IMR-90 (cell line): ENCODE measurements around the gene NCKAP5L. TPM values are rescaled to one million over a fixed set of nuclear protein-coding genes. Genes with fewer than 3 reads are reported as not detected.

Experiments
- ATAC-seq: fragments of 200-7000 bp; cut with Tn5 transposase; 2 replicates; pipeline ENCODE4 v1.9.1; 2020; ENCODE audit warnings: low read depth, mild to moderate bottlenecking, moderate library complexity
- BruUV-seq: library from RNA; stranded (reverse); fragments of 400-500 nt; replicated peaks from 2 replicates; lab custom pipeline; 2021; lab: Mats Ljungman, UMichigan
- CTCF ChIA-PET: fragments of 300-600 bp; formaldehyde crosslinking; extraction: SDS; loops from one replicate; lab custom pipeline; 2021; ENCODE audit warnings: antibody characterized with exemption; lab: Yijun Ruan, JAX
- POLR2A ChIA-PET: fragments of 300-600 bp; sonication (Branson Sonifier 250); formaldehyde crosslinking; loops from one replicate; lab custom pipeline; 2022; ENCODE audit warnings: antibody characterized with exemption; ENCODE audit not compliant: unreplicated experiment; lab: Charles Lee
- DNase-seq: peaks from one replicate; pipeline ENCODE4 v3.0.0; 2013
- H2AFZ ChIP-seq: replicated peaks from 2 replicates; pipeline ENCODE3; 2013; ENCODE audit warnings: low read length, mild to moderate bottlenecking; ENCODE audit not compliant: poor library complexity
- H2AK5ac ChIP-seq: 2 replicates; pipeline ENCODE4 v1.6.1; 2013; ENCODE audit warnings: low read depth, low read length, inconsistent platforms
- H2AK9ac ChIP-seq: replicated peaks from 2 replicates; pipeline ENCODE3; 2013; ENCODE audit warnings: mild to moderate bottlenecking, low read depth, low read length, moderate library complexity; ENCODE audit not compliant: poor library complexity
- H2BK120ac ChIP-seq: 2 replicates; pipeline ENCODE4 v1.6.1; 2013; ENCODE audit warnings: low read depth, low read length, inconsistent platforms
- H2BK15ac ChIP-seq: 3 replicates; pipeline ENCODE4 v1.6.1; 2013; ENCODE audit warnings: low read depth, low read length, inconsistent platforms
- H2BK20ac ChIP-seq: 2 replicates; pipeline ENCODE4 v1.6.1; 2013; ENCODE audit warnings: low read depth, mild to moderate bottlenecking, inconsistent platforms, low read length, moderate library complexity
- H2BK5ac ChIP-seq: 2 replicates; pipeline ENCODE4 v1.6.1; 2013; ENCODE audit warnings: mild to moderate bottlenecking, low read depth, low read length, inconsistent platforms; ENCODE audit not compliant: poor library complexity, severe bottlenecking
- H3K14ac ChIP-seq: replicated peaks from 2 replicates; pipeline ENCODE4 v1.6.1; 2013; ENCODE audit warnings: low read depth, low read length, inconsistent platforms
- H3K18ac ChIP-seq: 2 replicates; pipeline ENCODE4 v1.6.1; 2013; ENCODE audit warnings: low read depth, low read length, control low read depth
- H3K23ac ChIP-seq: 2 replicates; pipeline ENCODE4 v1.6.1; 2013; ENCODE audit warnings: low read depth, low read length, inconsistent platforms
- H3K27ac ChIP-seq: 2 replicates; pipeline ENCODE4 v1.5.1; 2013; ENCODE audit warnings: mild to moderate bottlenecking, control low read depth, low read length; ENCODE audit not compliant: insufficient read depth
- H3K27me3 ChIP-seq: 2 replicates; pipeline ENCODE4 v1.6.1; 2013; ENCODE audit warnings: low read length; ENCODE audit not compliant: control insufficient read depth, insufficient read depth
- H3K36me3 ChIP-seq: 2 replicates; pipeline ENCODE4 v1.6.1; 2013; ENCODE audit warnings: low read length, mixed read lengths; ENCODE audit not compliant: control insufficient read depth, insufficient read depth
- H3K4ac ChIP-seq: 2 replicates; pipeline ENCODE4 v1.6.1; 2013; ENCODE audit warnings: low read depth, low read length, inconsistent platforms
- H3K4me1 ChIP-seq: 2 replicates; pipeline ENCODE4 v1.6.1; 2013; ENCODE audit warnings: low read length, mixed read lengths; ENCODE audit not compliant: control insufficient read depth, insufficient read depth
- H3K4me2 ChIP-seq: 2 replicates; pipeline ENCODE4 v1.6.1; 2013; ENCODE audit warnings: low read depth, mild to moderate bottlenecking, control low read depth, low read length, moderate library complexity
- H3K4me3 ChIP-seq: 2 replicates; pipeline ENCODE4 v1.5.1; 2013; ENCODE audit warnings: low read depth, mild to moderate bottlenecking, control low read depth, low read length, moderate library complexity; ENCODE audit not compliant: insufficient read depth
- H3K56ac ChIP-seq: 2 replicates; pipeline ENCODE4 v1.6.1; 2013; ENCODE audit warnings: low read length, inconsistent platforms; ENCODE audit not compliant: insufficient read depth; ENCODE audit errors: extremely low read depth
- H3K79me1 ChIP-seq, 2 experiments: 2 replicates each; pipeline ENCODE4 v1.6.1; 2013; ENCODE audit warnings: low read length in 2 of 2, inconsistent platforms in 1 of 2, low read depth in 1 of 2
- H3K9ac ChIP-seq: 2 replicates; pipeline ENCODE4 v1.6.1; 2013; ENCODE audit warnings: low read depth, low read length, control low read depth
- H3K9me1 ChIP-seq: 2 replicates; pipeline ENCODE4 v1.6.1; 2013; ENCODE audit warnings: low read length, inconsistent platforms; ENCODE audit not compliant: insufficient read depth
- H3K9me3 ChIP-seq: 2 replicates; pipeline ENCODE4 v1.6.1; 2013; ENCODE audit warnings: low read length; ENCODE audit not compliant: control insufficient read depth, insufficient read depth
- H4K20me1 ChIP-seq: 2 replicates; pipeline ENCODE4 v1.6.1; 2013; ENCODE audit warnings: low read length, inconsistent platforms; ENCODE audit not compliant: insufficient read depth
- H4K5ac ChIP-seq: 2 replicates; pipeline ENCODE4 v1.6.1; 2013; ENCODE audit warnings: mild to moderate bottlenecking, low read depth, low read length, control low read depth
- H4K8ac ChIP-seq, 2 experiments: 2 replicates each; pipeline ENCODE4 v1.6.1; 2013; ENCODE audit warnings: low read depth in 2 of 2, low read length in 2 of 2, control low read depth in 1 of 2, inconsistent platforms in 1 of 2
- H4K91ac ChIP-seq: 2 replicates; pipeline ENCODE4 v1.6.1; 2013; ENCODE audit warnings: low read depth, low read length, inconsistent platforms; ENCODE audit not compliant: insufficient read depth
- CEBPB ChIP-seq: IDR thresholded peaks from 2 replicates; pipeline ENCODE4 v1.6.1; 2012; ENCODE audit warnings: low read depth, low read length, improper control_type of control experiment
- CHD1 ChIP-seq: IDR thresholded peaks from 2 replicates; pipeline ENCODE4 v1.6.1; 2012; ENCODE audit warnings: low read depth, low read length, improper control_type of control experiment
- MAFK ChIP-seq: IDR thresholded peaks from 2 replicates; pipeline ENCODE4 v1.6.1; 2012; ENCODE audit warnings: low read depth, low read length, improper control_type of control experiment
- MAZ ChIP-seq: IDR thresholded peaks from 2 replicates; pipeline ENCODE4 v1.6.1; 2012; ENCODE audit warnings: low read depth, mild to moderate bottlenecking, low read length, improper control_type of control experiment, moderate library complexity, borderline replicate concordance
- MXI1 ChIP-seq: IDR thresholded peaks from 2 replicates; pipeline ENCODE4 v1.6.1; 2012; ENCODE audit warnings: low read depth, mild to moderate bottlenecking, low read length, moderate library complexity, borderline replicate concordance
- POLR2A ChIP-seq: IDR thresholded peaks from 2 replicates; pipeline ENCODE4 v1.6.1; 2012; ENCODE audit warnings: mild to moderate bottlenecking, low read depth, low read length
- RCOR1 ChIP-seq: IDR thresholded peaks from 2 replicates; pipeline ENCODE4 v1.6.1; 2012; ENCODE audit warnings: mild to moderate bottlenecking, low read length, improper control_type of control experiment; ENCODE audit not compliant: insufficient replicate concordance
- SMC3 ChIP-seq: fragments of 150-350 bp; IDR thresholded peaks from 2 replicates; pipeline ENCODE4 v1.6.1; 2016; ENCODE audit warnings: low read depth, mild to moderate bottlenecking, antibody characterized with exemption, low read length, moderate library complexity
- WGBS, 2 experiments: methylation state at CpG; one replicate each; pipeline versions ENCODE4 v1.1.5 to v1.1.7; 2013; ENCODE audit warnings: missing lambda C conversion rate in 2 of 2; ENCODE audit not compliant: insufficient read length in 1 of 2; ENCODE audit errors: extremely low coverage in 2 of 2; 5-methylcytosine and 5-hydroxymethylcytosine counted together
- dilution Hi-C: fragments of 300-500 bp; cut with HindIII; formaldehyde crosslinking; loops from one replicate; pipeline ENCODE4 v1.14.3; 2018; ENCODE audit warnings: low sequenced_read_pairs; ENCODE audit not compliant: unreplicated experiment
- in situ Hi-C: fragments of 300-500 bp; cut with MboI; formaldehyde crosslinking; loops from 3 replicates; pipeline ENCODE4 v1.14.3; 2019; ENCODE audit warnings: low sequenced_read_pairs, inconsistent platforms, mixed read lengths
- intact Hi-C: fragments of 100-400 bp; cut with micrococcal nuclease; formaldehyde crosslinking; loops from 2 replicates; pipeline ENCODE4 v1.10.0; 2022
- polyA plus RNA-seq, 3 experiments: library from polyadenylated mRNA; depleted of rRNA; stranded (reverse); fragments of >200 nt; gene quantifications; 2 replicates each; pipeline ENCODE4 v1.2.3, GENCODE V29; 2012; ENCODE audit warnings: low replicate concordance in 1 of 3
- total RNA-seq: library from RNA; depleted of rRNA; stranded (reverse); fragments of >200 nt; gene quantifications from 2 replicates; pipeline ENCODE4 v1.2.3, GENCODE V29; 2012
- TF ChIP-seq, protein P1 (sequence below): fragments of 150-350 bp; IDR thresholded peaks from 2 replicates; pipeline ENCODE4 v1.6.1; 2016; ENCODE audit warnings: low read depth, mild to moderate bottlenecking, low read length, moderate library complexity, borderline replicate concordance
- TF ChIP-seq, protein P2 (sequence below): fragments of 150-350 bp; IDR thresholded peaks from 2 replicates; pipeline ENCODE4 v1.6.1; 2017; ENCODE audit warnings: mild to moderate bottlenecking, antibody characterized with exemption, low read length, low read depth

The NCKAP5L gene
- total and polyA plus RNA-seq, 2 of the 4 experiments (the other 2 are of a cell fraction): 6.1 to 14.4 TPM

- no peak overlapping the region for H2AFZ ChIP-seq
- intact Hi-C loops: no loop called here
- WGBS, 2 experiments: 89% methylated on average over 3 of the region's 4 CpGs; no CpG with 5 or more reads in 1 of the 2 experiments
- H3K9ac ChIP-seq: no peak overlapping the region
- DNase-seq: no peak
- H3K27ac ChIP-seq: no peak overlapping the region
- H3K4me2 ChIP-seq: no peak overlapping the region
- no peak overlapping the region for H3K4me3 ChIP-seq
- H3K18ac ChIP-seq: no peak overlapping the region
- dilution Hi-C loops: no loop called here
- peaks cover 14% of the 10 kb centered on the region for H3K9me1 ChIP-seq
- H2BK20ac ChIP-seq: no peak overlapping the region
- H3K9me3 ChIP-seq: no peaks in the 10 kb centered on the region
- no peak overlapping the region for H4K5ac ChIP-seq
- ChIA-PET POLR2A (no interaction called here), CTCF (no interaction called here)
- no peak overlapping the region for H4K8ac ChIP-seq
- H2BK5ac ChIP-seq: no peak overlapping the region
- H2AK9ac ChIP-seq: no peak overlapping the region
- no peak overlapping the region for H3K56ac ChIP-seq
- no peak overlapping the region for H3K4ac ChIP-seq
- BruUV-seq: no TSS peak
- in situ Hi-C loops: no loop called here
- H2AK5ac ChIP-seq: no peak overlapping the region
- no peaks in the 10 kb centered on the region for H3K27me3 ChIP-seq
- no peak overlapping the region for H3K14ac ChIP-seq
- H3K79me1 ChIP-seq: peaks cover 31 to 84% of the 10 kb centered on the region in 2 experiments
- no peak overlapping the region for H3K23ac ChIP-seq
- H3K4me1 ChIP-seq: peaks cover 18% of the 10 kb centered on the region
- no peak overlapping the region for H2BK15ac ChIP-seq
- TF ChIP-seq SMC3: no peak
- no peak for TF ChIP-seq POLR2A
- no peak for TF ChIP-seq RCOR1
- TF ChIP-seq MAZ: no peak
- TF ChIP-seq, protein P1, sequence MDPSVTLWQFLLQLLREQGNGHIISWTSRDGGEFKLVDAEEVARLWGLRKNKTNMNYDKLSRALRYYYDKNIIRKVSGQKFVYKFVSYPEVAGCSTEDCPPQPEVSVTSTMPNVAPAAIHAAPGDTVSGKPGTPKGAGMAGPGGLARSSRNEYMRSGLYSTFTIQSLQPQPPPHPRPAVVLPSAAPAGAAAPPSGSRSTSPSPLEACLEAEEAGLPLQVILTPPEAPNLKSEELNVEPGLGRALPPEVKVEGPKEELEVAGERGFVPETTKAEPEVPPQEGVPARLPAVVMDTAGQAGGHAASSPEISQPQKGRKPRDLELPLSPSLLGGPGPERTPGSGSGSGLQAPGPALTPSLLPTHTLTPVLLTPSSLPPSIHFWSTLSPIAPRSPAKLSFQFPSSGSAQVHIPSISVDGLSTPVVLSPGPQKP: no peak
- no peak for TF ChIP-seq MXI1
- TF ChIP-seq CHD1: no peak
- no peak for TF ChIP-seq CEBPB
- TF ChIP-seq, protein P2, sequence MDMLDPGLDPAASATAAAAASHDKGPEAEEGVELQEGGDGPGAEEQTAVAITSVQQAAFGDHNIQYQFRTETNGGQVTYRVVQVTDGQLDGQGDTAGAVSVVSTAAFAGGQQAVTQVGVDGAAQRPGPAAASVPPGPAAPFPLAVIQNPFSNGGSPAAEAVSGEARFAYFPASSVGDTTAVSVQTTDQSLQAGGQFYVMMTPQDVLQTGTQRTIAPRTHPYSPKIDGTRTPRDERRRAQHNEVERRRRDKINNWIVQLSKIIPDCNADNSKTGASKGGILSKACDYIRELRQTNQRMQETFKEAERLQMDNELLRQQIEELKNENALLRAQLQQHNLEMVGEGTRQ: no peak
- TF ChIP-seq MAFK: no peak
- H3K36me3 ChIP-seq: peaks cover 11% of the 10 kb centered on the region
- no peak overlapping the region for H4K91ac ChIP-seq
- ATAC-seq: no peak
- H2BK120ac ChIP-seq: no peak overlapping the region
- H4K20me1 ChIP-seq: peaks cover 85% of the 10 kb centered on the region
Observed at GRCh38 chr12:49811961-49812401, 16.2 kb downstream of the NCKAP5L start.
